Measurements from ENCODE around the gene PTGDS.
A peak's percentile ranks its signal among the peaks of the same experiment; 100 is the strongest.

PTGDS gene

DNA sequence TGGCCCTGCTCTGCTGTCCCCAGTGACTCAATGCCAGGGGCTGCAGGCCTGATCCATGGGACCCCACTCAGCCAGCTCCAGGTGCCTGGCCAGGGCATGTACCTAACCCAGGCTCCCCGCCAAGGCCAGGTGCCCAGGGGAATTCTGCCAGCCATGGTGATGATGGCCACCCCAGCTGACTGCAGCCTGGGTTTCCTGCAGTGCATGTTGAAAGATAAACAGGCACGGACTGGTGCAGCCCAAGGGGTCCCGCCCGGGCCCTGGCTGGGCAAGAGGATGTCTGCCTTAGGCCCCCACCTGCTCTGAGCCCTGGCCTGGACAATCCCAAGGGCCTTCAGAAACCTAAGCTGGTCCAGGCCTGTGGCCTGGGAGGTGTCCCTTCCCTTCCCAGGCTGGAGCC, 49.5 kb downstream of the PTGDS start:
- no peak for DNase-seq

DNA sequence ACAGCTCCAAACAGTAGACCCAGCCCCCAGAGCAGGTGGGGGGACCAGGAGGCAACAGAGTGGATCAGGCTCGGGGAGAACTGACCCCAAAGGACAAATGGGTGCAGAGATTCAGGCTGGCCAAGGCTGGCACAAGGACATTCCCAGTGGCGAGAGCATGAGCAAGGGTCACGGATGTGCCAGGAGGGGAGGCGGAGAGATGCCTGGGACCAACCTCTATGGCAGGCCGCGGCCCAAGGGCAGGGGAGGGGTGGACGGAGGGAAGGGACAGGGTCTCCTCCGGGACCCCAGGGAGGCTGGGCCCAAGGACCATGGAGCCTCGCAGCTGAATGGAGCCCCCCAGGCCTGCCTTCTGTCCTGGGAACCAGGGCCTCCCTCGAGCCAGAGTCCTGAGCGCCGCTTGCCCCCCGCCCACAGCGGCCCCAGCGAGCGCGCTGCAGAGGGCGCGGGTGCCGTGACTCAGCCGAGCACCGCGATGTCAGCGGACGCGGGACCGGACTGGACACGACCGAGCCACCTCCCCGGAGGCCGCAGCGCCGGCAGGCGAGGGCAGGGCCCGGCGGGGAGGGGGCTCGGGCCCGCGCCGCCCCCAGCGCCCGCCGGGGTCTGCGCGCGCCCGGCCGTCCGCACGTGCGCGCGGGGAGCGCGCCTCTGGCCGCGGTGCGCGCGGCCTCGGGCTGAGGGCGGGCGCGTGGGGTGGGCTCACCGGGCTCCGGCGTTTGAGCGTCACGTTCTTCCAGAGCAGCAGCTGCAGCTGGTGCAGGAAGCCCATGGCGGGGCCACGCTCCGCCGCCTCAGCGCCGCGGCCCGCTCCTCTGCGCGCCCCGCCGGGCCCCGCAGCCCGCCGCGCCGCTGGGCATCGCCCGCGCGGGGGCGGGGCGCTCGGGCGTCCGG, 50.3 kb downstream of the PTGDS start, which contains the start of gene ABCA2:
Gene ABCA2 (minus strand): TSS at position 869 of the 894 bp plus-strand sequence. CDS start 97 bp downstream, at position 772.
- DNase-seq = no peak

GRCh38 chr9:137028263-137029057, 51.2 kb downstream of the PTGDS start:
- DNase-seq = peak in 1 of 2 experiments; percentile 33

GRCh38 chr9:137029058-137029936, 52.0 kb downstream of the PTGDS start:
- peak in 1 of 2 experiments; percentile 8 for DNase-seq

DNA sequence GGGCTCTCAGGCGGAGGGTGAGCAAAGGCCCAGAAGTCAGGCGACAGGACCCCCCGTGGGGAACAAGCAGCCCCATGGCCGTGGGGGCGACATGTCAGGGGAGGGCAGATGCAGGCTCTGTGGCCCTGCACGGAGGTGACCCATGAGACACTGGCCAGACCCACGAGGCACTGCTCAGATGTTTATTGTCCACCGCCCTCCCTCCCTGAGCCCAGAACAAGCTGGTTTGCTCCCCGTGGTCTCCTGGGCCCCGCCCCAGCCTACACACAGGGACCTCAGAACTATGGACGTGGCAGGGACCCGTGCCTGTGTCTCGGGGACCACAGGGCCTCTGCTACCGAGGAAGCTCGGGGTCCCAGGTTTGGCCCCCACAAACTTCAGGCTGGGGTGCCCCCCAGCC, 52.7 kb downstream of the PTGDS start:
- no peak for DNase-seq

DNA sequence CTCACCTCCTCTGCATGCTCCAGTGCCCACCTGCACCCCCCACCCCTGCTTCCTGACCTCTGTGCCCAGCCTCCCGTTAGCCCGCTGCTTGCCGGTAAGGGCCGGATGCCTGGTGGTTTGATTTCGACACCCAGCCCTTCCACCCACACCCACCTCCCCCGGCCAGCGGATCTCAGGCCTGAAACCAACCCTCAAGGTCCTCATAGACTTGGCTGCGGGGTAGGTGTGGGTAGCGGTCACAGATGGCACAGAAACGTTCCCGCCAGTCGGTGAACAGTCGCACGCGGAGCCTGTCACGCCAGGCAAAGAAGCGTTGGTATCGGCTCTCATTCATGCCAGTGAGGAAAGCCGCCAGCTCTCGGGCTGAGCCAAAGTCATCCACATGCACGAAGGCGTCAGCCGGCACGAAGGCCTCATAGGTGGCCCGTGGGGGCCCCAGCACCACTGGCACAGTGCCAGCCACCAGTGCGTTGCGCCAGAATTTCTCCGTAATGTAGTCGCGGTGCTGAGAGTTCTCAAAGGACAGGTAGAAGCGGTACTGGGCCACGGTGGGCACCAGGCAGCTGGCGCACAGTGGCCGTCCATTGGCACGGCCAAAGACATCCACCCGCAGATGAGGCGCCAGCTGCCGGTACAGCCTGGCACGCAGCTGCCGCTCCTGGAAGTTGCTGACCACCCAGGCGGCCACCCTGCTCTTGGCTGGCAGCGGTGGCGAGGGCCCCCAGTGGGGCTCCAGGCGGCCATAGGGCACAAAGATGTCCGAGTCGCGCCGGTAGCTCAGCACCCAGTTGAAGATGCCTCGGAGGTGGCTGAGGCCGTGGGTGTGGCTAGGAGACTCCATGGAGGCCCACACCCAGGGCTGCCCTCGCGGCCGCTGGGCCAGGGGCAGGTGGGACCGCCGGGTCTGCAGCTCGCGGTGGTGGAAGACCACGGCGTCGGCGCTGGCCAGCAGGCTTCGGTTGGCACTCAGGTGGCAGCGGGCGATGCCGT, 53.5 kb downstream of the PTGDS start:
- no peak for DNase-seq

All from NCI-H187 (cell line).